Measurements from ENCODE around the gene TIMM13. TPM values are rescaled to one million over a fixed set of nuclear protein-coding genes. Genes with fewer than 3 reads are reported as not detected.

TIMM13 gene
- total RNA-seq, 1 donor from 2014 or later: 46.2 TPM

GRCh38 chr19:2382530-2383222 is 44.7 kb downstream of the TIMM13 start:
- DNase-seq (ENCODE audit: low read depth in 2 of 2): no peak

GRCh38 chr19:2381148-2381820 is 46.1 kb downstream of the TIMM13 start:
- no peak for DNase-seq (ENCODE audit: low read depth in 2 of 2)

GRCh38 chr19:2380567-2380966 is 46.8 kb downstream of the TIMM13 start:
- no peak for DNase-seq (ENCODE audit: low read depth in 2 of 2)

- no peak for DNase-seq (ENCODE audit: low read depth in 2 of 2)
Measured at GRCh38 chr19:2376784-2377519, 50.4 kb downstream of the TIMM13 start.

Other genes with a start within 250 kb of the TIMM13 start
- gene PLEKHJ1, start 191.3 kb downstream of the TIMM13 start, total RNA-seq: 51.4 and 75.8 TPM in 2 replicates
- 41.8 and 56.5 TPM in 2 replicates for gene SF3A2, start 190.8 kb downstream of the TIMM13 start, total RNA-seq
- gene AMH, start 178.3 kb downstream of the TIMM13 start, total RNA-seq: 0.65 and 3.6 TPM in 2 replicates
- gene JSRP1, start 171.2 kb downstream of the TIMM13 start, total RNA-seq: 0.22 TPM in 1 of 2 replicates, not detected in the other
- under 0.01 and 0.20 TPM in 2 replicates for gene PEAK3, start 145.4 kb downstream of the TIMM13 start, total RNA-seq
- not detected in 2 replicates for gene LINGO3, start 119.4 kb downstream of the TIMM13 start, total RNA-seq
- gene LSM7, start 99.0 kb downstream of the TIMM13 start, total RNA-seq: 79.4 and 82.8 TPM in 2 replicates
- gene SPPL2B, start 98.9 kb downstream of the TIMM13 start, total RNA-seq: 10.5 and 22.6 TPM in 2 replicates
- under 0.01 and 0.20 TPM in 2 replicates for gene TMPRSS9, start 67.3 kb downstream of the TIMM13 start, total RNA-seq
- gene LMNB2, start 29.4 kb upstream of the TIMM13 start, total RNA-seq: 50.6 and 51.9 TPM in 2 replicates
- 49.5 and 175 TPM in 2 replicates for gene GADD45B, start 48.5 kb upstream of the TIMM13 start, total RNA-seq

Measured in lung microvascular endothelial cell (primary cell).